Liver (tissue), 3 donors: ENCODE results near the gene MGAT3.
"Not testable (repeated sequence)": the region's sequence is repeated elsewhere in the genome, so short reads cannot be mapped to it uniquely, and the experiment has no call there.

Experiments used
- ATF3 ChIP-seq: IDR thresholded peaks from 2 replicates; pipeline ENCODE4 v1.6.1; 2016; ENCODE audit warnings: antibody characterized with exemption
- CTCF ChIP-seq: fragments of 150-350 bp; IDR thresholded peaks from 2 replicates; pipeline ENCODE4 v1.5.1; 2017; ENCODE audit warnings: improper control_type of control experiment, low read depth, low read length; ENCODE audit not compliant: missing input control
- FOXA1 ChIP-seq: IDR thresholded peaks from 2 replicates; pipeline ENCODE4 v1.6.1; 2016; ENCODE audit warnings: antibody characterized with exemption
- HNF4A ChIP-seq, 2 donors: conservative IDR thresholded peaks; 2 replicates each; pipeline ENCODE4 v1.6.1; 2016; ENCODE audit warnings: antibody characterized with exemption in 2 of 2, mild to moderate bottlenecking in 2 of 2
- HNF4G ChIP-seq: IDR thresholded peaks from 2 replicates; pipeline ENCODE4 v1.6.1; 2016; ENCODE audit warnings: antibody characterized with exemption
- MAX ChIP-seq: IDR thresholded peaks from 2 replicates; pipeline ENCODE4 v1.6.1; 2016; ENCODE audit warnings: antibody characterized with exemption
- RAD21 ChIP-seq, 2 donors: IDR thresholded peaks; 2 replicates each; pipeline ENCODE4 v1.6.1; 2016; ENCODE audit warnings: antibody characterized with exemption in 2 of 2, mild to moderate bottlenecking in 2 of 2
- REST ChIP-seq: IDR thresholded peaks from 2 replicates; pipeline ENCODE4 v1.6.1; 2016; ENCODE audit warnings: antibody characterized with exemption, mild to moderate bottlenecking
- TAF1 ChIP-seq: conservative IDR thresholded peaks from 2 replicates; pipeline ENCODE4 v1.6.1; 2016; ENCODE audit warnings: antibody characterized with exemption, mild to moderate bottlenecking
- YY1 ChIP-seq: IDR thresholded peaks from 2 replicates; pipeline ENCODE4 v1.6.1; 2016; ENCODE audit warnings: antibody characterized with exemption, mild to moderate bottlenecking
- donor health status: healthy.
- donor health status: healthy.

- not testable (repeated sequence) for TF ChIP-seq CTCF; TAF1; ATF3; REST; FOXA1; MAX; HNF4A (conservative IDR thresholded peaks at IDR 0.05); RAD21 (IDR thresholded peaks at IDR 0.05); YY1; HNF4G
Measured at GRCh38 chr22:39507021-39507420, 50.2 kb downstream of the MGAT3 start.
